Right atrium auricular region (tissue), 2 donors: Measurements from ENCODE around the gene ATG10. TPM values are rescaled to one million over a fixed set of nuclear protein-coding genes. Genes with fewer than 3 reads are reported as not detected.

Experiments used
- DNase-seq: peaks from one replicate; pipeline ENCODE4 v3.0.0-alpha.2; 2019; ENCODE audit warnings: low spot score
- H3K27ac ChIP-seq, 2 donors: fragments of 200-600 bp; sonication (generic); 1 replicate in 1 of 2; 2 replicates in 1 of 2; pipeline ENCODE4 v1.5.1; 2016 to 2019
- H3K27me3 ChIP-seq, 2 donors: fragments of 200-600 bp; sonication (generic); one replicate each; pipeline versions ENCODE4 v1.5.1 to v1.6.0; 2017 to 2019
- H3K36me3 ChIP-seq: fragments of 200-600 bp; sonication (generic); one replicate; pipeline ENCODE4 v1.5.1; 2016
- H3K4me1 ChIP-seq, 2 donors: fragments of 200-600 bp; sonication (generic); one replicate each; pipeline versions ENCODE4 v1.5.1 to v1.6.0; 2017 to 2019
- H3K4me3 ChIP-seq, 2 donors: fragments of 200-600 bp; sonication (generic); 1 replicate in 1 of 2; 2 replicates in 1 of 2; pipeline ENCODE4 v1.5.1; 2017 to 2019; ENCODE audit warnings: mild to moderate bottlenecking in 1 of 2, moderate library complexity in 1 of 2
- H3K9me3 ChIP-seq, 2 donors: fragments of 200-600 bp; sonication (generic); one replicate each; pipeline ENCODE4 v1.5.1; 2019
- CTCF ChIP-seq, 2 donors: fragments of 200-600 bp; sonication (generic); IDR thresholded peaks; one replicate each; pipeline ENCODE4 v1.5.1; 2019; ENCODE audit warnings: antibody characterized with exemption in 2 of 2
- total RNA-seq, 2 donors: library from RNA; depleted of rRNA; stranded (reverse); fragments of >200 nt; gene quantifications; one replicate each; pipeline ENCODE4 v1.1.0, GENCODE V29; 2016

ATG10 gene
- total RNA-seq, 2 donors from 2014 or later = 4.2 to 5.6 TPM

- H3K27me3 ChIP-seq = no peaks in the 10 kb centered on the region
- peaks cover 0 to 23% of the 10 kb centered on the region in 2 donors for H3K9me3 ChIP-seq
- DNase-seq = no peak
- no peaks in the 10 kb centered on the region for H3K4me1 ChIP-seq
- no peak overlapping the region for H3K4me3 ChIP-seq
- no peaks in the 10 kb centered on the region for H3K36me3 ChIP-seq
- H3K27ac ChIP-seq = no peak overlapping the region
- no peak for TF ChIP-seq CTCF (IDR thresholded peaks at IDR 0.05)
These were observed 123.7 kb downstream of the ATG10 start for GRCh38 chr5:82095536-82095935.

DNA sequence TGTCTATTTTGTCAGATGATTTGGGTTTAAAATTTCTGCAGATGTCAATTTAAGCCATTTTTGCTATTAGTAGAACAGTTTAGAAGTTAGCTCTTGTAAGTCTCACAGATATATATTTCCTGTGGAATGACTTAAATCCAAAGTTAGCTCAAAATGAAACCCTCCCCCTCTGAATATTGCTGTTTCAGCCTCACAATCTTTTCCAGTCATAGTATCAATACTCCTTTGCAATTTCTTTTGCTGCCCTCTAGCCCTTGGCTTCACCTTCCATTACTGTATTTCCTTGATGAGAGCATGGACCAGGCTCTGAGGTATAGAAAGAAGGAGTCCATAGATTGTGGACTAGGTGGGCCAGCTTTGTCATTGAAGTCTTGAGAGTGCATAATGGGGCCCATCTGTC, 124.4 kb downstream of the ATG10 start:
- TF ChIP-seq CTCF (IDR thresholded peaks at IDR 0.05) = no peak
- Histone ChIP-seq H3K9me3 (peaks cover 0 to 23% of the 10 kb centered on the region in 2 donors), H3K27me3 (no peaks in the 10 kb centered on the region), H3K4me1 (no peaks in the 10 kb centered on the region), H3K27ac (no peak overlapping the region), H3K4me3 (no peak overlapping the region), H3K36me3 (no peaks in the 10 kb centered on the region)
- DNase-seq = no peak

- Histone ChIP-seq H3K27me3 (no peaks in the 10 kb centered on the region), H3K4me1 (no peaks in the 10 kb centered on the region), H3K27ac (no peak overlapping the region), H3K4me3 (no peak overlapping the region), H3K36me3 (no peaks in the 10 kb centered on the region), H3K9me3 (no peaks in the 10 kb centered on the region)
- DNase-seq = no peak
- no peak for TF ChIP-seq CTCF (IDR thresholded peaks at IDR 0.05)
These were observed 128.7 kb downstream of the ATG10 start for GRCh38 chr5:82100303-82101077.

GRCh38 chr5:82104872-82105271, 133.0 kb downstream of the ATG10 start:
- DNase-seq = no peak
- H3K9me3 ChIP-seq = no peaks in the 10 kb centered on the region
- no peak overlapping the region for H3K27ac ChIP-seq
- H3K36me3 ChIP-seq = no peaks in the 10 kb centered on the region
- no peaks in the 10 kb centered on the region for H3K27me3 ChIP-seq
- H3K4me1 ChIP-seq = peaks cover 0 to 18% of the 10 kb centered on the region in 2 donors
- H3K4me3 ChIP-seq = no peak overlapping the region
- no peak for TF ChIP-seq CTCF (IDR thresholded peaks at IDR 0.05)

DNA sequence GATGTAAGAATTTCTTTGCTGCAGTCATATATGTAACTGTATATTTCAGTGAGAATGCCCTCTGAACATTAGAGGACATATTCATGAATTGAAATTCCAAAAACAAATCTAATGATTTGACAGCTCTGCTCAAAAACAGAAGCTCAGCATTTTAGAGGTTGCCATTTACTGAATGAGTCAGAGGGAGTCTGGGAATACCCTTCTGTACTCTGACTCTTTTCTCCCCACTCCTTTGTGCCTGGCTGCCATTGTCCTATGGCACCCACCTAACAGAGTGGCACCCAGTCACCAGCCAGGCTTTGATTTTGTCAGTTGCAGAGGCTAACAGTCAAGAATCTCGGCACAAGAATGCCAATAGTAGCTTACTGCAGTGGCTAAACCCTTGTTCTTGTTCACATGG, 133.6 kb downstream of the ATG10 start:
- TF ChIP-seq CTCF (IDR thresholded peaks at IDR 0.05) = no peak
- Histone ChIP-seq H3K4me3 (no peak overlapping the region), H3K27me3 (no peaks in the 10 kb centered on the region), H3K36me3 (no peaks in the 10 kb centered on the region), H3K27ac (no peak overlapping the region), H3K9me3 (no peaks in the 10 kb centered on the region), H3K4me1 (peaks cover 0 to 18% of the 10 kb centered on the region in 2 donors)
- DNase-seq = no peak

DNA sequence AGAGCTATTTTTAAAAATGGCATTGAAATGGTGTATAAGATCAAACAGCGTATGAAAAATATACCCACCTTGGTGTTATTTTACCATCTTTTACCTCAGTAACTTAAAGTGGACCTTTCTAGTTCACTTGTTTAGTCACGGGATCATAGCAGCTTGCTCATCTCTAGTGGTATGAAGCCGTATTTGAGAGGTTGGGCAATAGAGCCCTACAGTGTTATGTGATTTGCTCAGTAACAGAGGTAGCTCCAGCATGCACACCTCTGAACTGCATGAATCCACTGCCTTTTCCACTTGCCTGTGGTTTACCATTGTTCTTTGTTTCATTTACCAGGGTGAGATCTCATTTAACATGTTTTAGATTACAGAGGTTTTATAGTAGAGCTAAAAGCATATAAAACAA, 134.4 kb downstream of the ATG10 start:
- Histone ChIP-seq H3K27ac (no peak overlapping the region), H3K36me3 (no peaks in the 10 kb centered on the region), H3K27me3 (no peaks in the 10 kb centered on the region), H3K4me3 (no peak overlapping the region), H3K9me3 (no peaks in the 10 kb centered on the region), H3K4me1 (peaks cover 0 to 18% of the 10 kb centered on the region in 2 donors)
- no peak for DNase-seq
- TF ChIP-seq CTCF (IDR thresholded peaks at IDR 0.05) = no peak
